Hepatocyte (in vitro differentiated cells): Measurements from ENCODE around the gene C2. TPM values are rescaled to one million over a fixed set of nuclear protein-coding genes. Genes with fewer than 3 reads are reported as not detected.
A peak's percentile ranks its signal among the peaks of the same experiment; 100 is the strongest.

Source experiments
- DNase-seq: peaks from one replicate; pipeline ENCODE4 v3.0.0-alpha.2; 2016; ENCODE audit warnings: low spot score
- H2AFZ ChIP-seq: fragments of 200-600 bp; sonication (generic); 2 replicates; pipeline ENCODE4 v1.6.0; 2016; ENCODE audit warnings: antibody characterized with exemption, mild to moderate bottlenecking
- H3K27ac ChIP-seq: fragments of 200-600 bp; sonication (generic); 2 replicates; pipeline ENCODE4 v1.5.1; 2016; ENCODE audit warnings: mild to moderate bottlenecking
- H3K27me3 ChIP-seq: fragments of 200-600 bp; sonication (generic); 2 replicates; pipeline ENCODE4 v1.6.1; 2016
- H3K36me3 ChIP-seq: fragments of 200-600 bp; sonication (generic); replicated peaks from 2 replicates; pipeline ENCODE4 v1.5.1; 2016; ENCODE audit warnings: low read depth; ENCODE audit not compliant: insufficient read depth
- H3K4me1 ChIP-seq: fragments of 200-600 bp; sonication (generic); 2 replicates; pipeline ENCODE4 v1.5.1; 2016; ENCODE audit warnings: mild to moderate bottlenecking, moderate library complexity; ENCODE audit not compliant: insufficient read depth
- H3K4me2 ChIP-seq: fragments of 200-600 bp; sonication (generic); 2 replicates; pipeline ENCODE4 v1.6.0; 2016
- H3K4me3 ChIP-seq: fragments of 200-600 bp; sonication (generic); 2 replicates; pipeline ENCODE4 v1.5.1; 2016; ENCODE audit warnings: mild to moderate bottlenecking
- H3K79me2 ChIP-seq: fragments of 200-600 bp; sonication (generic); 2 replicates; pipeline ENCODE4 v1.6.0; 2017; ENCODE audit warnings: mild to moderate bottlenecking
- H3K9me2 ChIP-seq: fragments of 200-600 bp; sonication (generic); replicated peaks from 2 replicates; pipeline ENCODE4 v1.6.0; 2017; ENCODE audit warnings: mild to moderate bottlenecking; ENCODE audit not compliant: insufficient read depth
- H3K9me3 ChIP-seq: fragments of 200-600 bp; sonication (generic); 2 replicates; pipeline ENCODE4 v1.5.1; 2016; ENCODE audit warnings: low read depth, mild to moderate bottlenecking
- H4K20me1 ChIP-seq: fragments of 200-600 bp; sonication (generic); 2 replicates; pipeline ENCODE4 v1.6.0; 2016; ENCODE audit warnings: mild to moderate bottlenecking; ENCODE audit not compliant: insufficient read depth, poor library complexity, severe bottlenecking
- CTCF ChIP-seq: fragments of 200-600 bp; sonication (generic); IDR thresholded peaks from 2 replicates; pipeline ENCODE4 v1.5.1; 2016; ENCODE audit warnings: antibody characterized with exemption, mild to moderate bottlenecking; ENCODE audit not compliant: poor library complexity
- EZH2 ChIP-seq: fragments of 200-600 bp; sonication (generic); IDR thresholded peaks from 2 replicates; pipeline ENCODE4 v1.6.1; 2016; ENCODE audit warnings: antibody characterized with exemption, mild to moderate bottlenecking, borderline replicate concordance
- EZH2phosphoT487 ChIP-seq: fragments of 200-600 bp; sonication (generic); IDR thresholded peaks from one replicate; pipeline ENCODE4 v1.6.1; 2018; ENCODE audit warnings: antibody characterized with exemption, mild to moderate bottlenecking, low read depth, moderate library complexity; ENCODE audit not compliant: unreplicated experiment, severe bottlenecking
- WGBS: methylation state at CpG from one replicate; pipeline ENCODE4 v1.1.6; 2016; ENCODE audit warnings: low lambda C conversion rate; ENCODE audit errors: missing lambda C conversion rate; 5-methylcytosine and 5-hydroxymethylcytosine counted together
- polyA plus RNA-seq: library from polyadenylated mRNA; unstranded; fragments of >200 nt; fragmentation: Nextera tagmentation; extraction: Ambion mirVana; gene quantifications from 2 replicates; pipeline ENCODE4 v1.2.1, GENCODE V29; 2016
- total RNA-seq: library from RNA; depleted of rRNA; stranded (reverse); fragments of >200 nt; gene quantifications from 2 replicates; pipeline ENCODE4 v1.2.3, GENCODE V29; 2014

The C2 gene
- 46.3 and 48.3 TPM in 2 replicates for total RNA-seq
- 41.1 and 46.4 TPM in 2 replicates for polyA plus RNA-seq

- Histone ChIP-seq H3K4me3 (no peak within 1 kb of the TSS), H3K4me1 (no peaks in the 10 kb centered on the region), H2AFZ (no peak within 1 kb of the TSS), H3K27ac (peak within 1 kb of the TSS; percentile 22), H3K79me2 (no peaks in the 10 kb centered on the region), H3K9me2 (no peaks in the 10 kb centered on the region), H3K27me3 (no peaks in the 10 kb centered on the region), H4K20me1 (no peaks in the 10 kb centered on the region), H3K4me2 (peak within 1 kb of the TSS; percentile 27), H3K36me3 (no peaks in the 10 kb centered on the region), H3K9me3 (no peaks in the 10 kb centered on the region)
- no peak for TF ChIP-seq EZH2
- TF ChIP-seq CTCF: no peak
- no peak for TF ChIP-seq EZH2phosphoT487
- WGBS: 68% methylated on average over 11 of the region's 11 CpGs
- no peak for DNase-seq
Measured at GRCh38 chr6:31927242-31927862, at the start of gene C2. C2 (plus strand) TSS chr6:31927717; CDS start chr6:31927753, 36 bp downstream.

GRCh38 chr6:31878222-31878621 lies 49.3 kb upstream of the C2 start:
- H3K36me3 ChIP-seq: no peaks in the 10 kb centered on the region
- WGBS: 66% methylated on average over 3 of the region's 3 CpGs
- H4K20me1 ChIP-seq: no peaks in the 10 kb centered on the region
- no peaks in the 10 kb centered on the region for H3K27me3 ChIP-seq
- no peaks in the 10 kb centered on the region for H3K9me3 ChIP-seq
- peak overlapping the region; percentile 99 for H3K27ac ChIP-seq
- H2AFZ ChIP-seq: no peak overlapping the region
- H3K79me2 ChIP-seq: peaks cover 23% of the 10 kb centered on the region
- no peaks in the 10 kb centered on the region for H3K4me1 ChIP-seq
- H3K4me2 ChIP-seq: peak overlapping the region; percentile 84
- H3K9me2 ChIP-seq: no peaks in the 10 kb centered on the region
- TF ChIP-seq EZH2phosphoT487: no peak
- TF ChIP-seq CTCF: no peak
- TF ChIP-seq EZH2: no peak
- peak overlapping the region; percentile 27 for H3K4me3 ChIP-seq
- no peak for DNase-seq

- Histone ChIP-seq H3K9me3 (no peaks in the 10 kb centered on the region), H2AFZ (no peak within 1 kb of the TSS), H3K27me3 (no peaks in the 10 kb centered on the region)
Measured at GRCh38 chr6:31878726-31879125, 48.8 kb upstream of the C2 start, which contains the start of gene SLC44A4. SLC44A4 (minus strand) TSS chr6:31878997; CDS start chr6:31878980, 17 bp downstream.

More at GRCh38 chr6:31878726-31879125, 48.8 kb upstream of the C2 start, which contains the start of gene SLC44A4:
- TF ChIP-seq CTCF: no peak
- TF ChIP-seq EZH2phosphoT487: no peak
- no peak for TF ChIP-seq EZH2
- DNase-seq: peak; percentile 71
- 82% methylated on average over 2 of the region's 18 CpGs for WGBS
- Histone ChIP-seq H3K36me3 (no peaks in the 10 kb centered on the region), H3K4me3 (peak within 1 kb of the TSS; percentile 27), H3K27ac (peak within 1 kb of the TSS; percentile 99), H3K4me2 (peak within 1 kb of the TSS; percentile 84), H4K20me1 (no peaks in the 10 kb centered on the region), H3K9me2 (no peaks in the 10 kb centered on the region), H3K4me1 (no peaks in the 10 kb centered on the region), H3K79me2 (peaks cover 23% of the 10 kb centered on the region)
